Urinary bladder (tissue), 4 donors: ENCODE measurements around the gene AKR1A1. TPM values are rescaled to one million over a fixed set of nuclear protein-coding genes. Genes with fewer than 3 reads are reported as not detected.
"Not testable (repeated sequence)": the region's sequence is repeated elsewhere in the genome, so short reads cannot be mapped to it uniquely, and the experiment has no call there.

Experiments used
- DNase-seq: peaks from one replicate; pipeline ENCODE4 v3.0.0-alpha.2; 2015; ENCODE audit errors: extremely low spot score
- H3K27ac ChIP-seq: one replicate; pipeline ENCODE4 v1.5.1; 2013; ENCODE audit warnings: low read depth, mild to moderate bottlenecking, moderate library complexity
- H3K36me3 ChIP-seq: one replicate; pipeline ENCODE4 v1.6.1; 2013; ENCODE audit warnings: mild to moderate bottlenecking, moderate library complexity; ENCODE audit not compliant: insufficient read depth
- H3K4me1 ChIP-seq: one replicate; pipeline ENCODE4 v1.6.1; 2013; ENCODE audit warnings: mild to moderate bottlenecking, moderate library complexity; ENCODE audit not compliant: insufficient read depth
- H3K4me3 ChIP-seq: one replicate; pipeline ENCODE4 v1.5.1; 2013; ENCODE audit warnings: low read depth, low read length
- WGBS: extraction: QIAGEN DNeasy Blood & Tissue Kit; methylation state at CpG from one replicate; pipeline ENCODE4 v1.1.7; 2013; 5-methylcytosine and 5-hydroxymethylcytosine counted together
- polyA plus RNA-seq: library from polyadenylated mRNA; stranded (reverse); fragments of 200-250 nt; gene quantifications from one replicate; pipeline ENCODE4 v1.2.3, GENCODE V29; 2013
- total RNA-seq: library from RNA; depleted of rRNA; stranded (reverse); fragments of >200 nt; gene quantifications from one replicate; pipeline ENCODE4 v1.2.3, GENCODE V29; 2014
- donor health status: healthy with polysubstance abuse.
- donor health status: healthy.

AKR1A1 gene
- total RNA-seq, result 76.1 TPM
- polyA plus RNA-seq, result 101 TPM

- DNase-seq, result peak; percentile 66
- H3K4me1 ChIP-seq, result no peaks in the 10 kb centered on the region
- H3K36me3 ChIP-seq, result no peaks in the 10 kb centered on the region
- WGBS, result under 1% methylated on average over 47 of the region's 47 CpGs
- H3K27ac ChIP-seq, result peak within 1 kb of the TSS; percentile 69
- H3K4me3 ChIP-seq, result peak within 1 kb of the TSS; percentile 48
Measured at GRCh38 chr1:45550401-45551351, at the start of gene AKR1A1. TSS of gene AKR1A1 (plus strand) at chr1:45550826. CDS start at chr1:45561795, 10,969 bp downstream.

- H3K27ac ChIP-seq, result no peak overlapping the region
- H3K36me3 ChIP-seq, result no peaks in the 10 kb centered on the region
- H3K4me3 ChIP-seq, result no peak overlapping the region
- WGBS, result 90% methylated on average over 2 of the region's 2 CpGs
- no peak for DNase-seq
- H3K4me1 ChIP-seq, result no peaks in the 10 kb centered on the region
Measured at GRCh38 chr1:45501505-45501859, 49.1 kb upstream of the AKR1A1 start.

DNA sequence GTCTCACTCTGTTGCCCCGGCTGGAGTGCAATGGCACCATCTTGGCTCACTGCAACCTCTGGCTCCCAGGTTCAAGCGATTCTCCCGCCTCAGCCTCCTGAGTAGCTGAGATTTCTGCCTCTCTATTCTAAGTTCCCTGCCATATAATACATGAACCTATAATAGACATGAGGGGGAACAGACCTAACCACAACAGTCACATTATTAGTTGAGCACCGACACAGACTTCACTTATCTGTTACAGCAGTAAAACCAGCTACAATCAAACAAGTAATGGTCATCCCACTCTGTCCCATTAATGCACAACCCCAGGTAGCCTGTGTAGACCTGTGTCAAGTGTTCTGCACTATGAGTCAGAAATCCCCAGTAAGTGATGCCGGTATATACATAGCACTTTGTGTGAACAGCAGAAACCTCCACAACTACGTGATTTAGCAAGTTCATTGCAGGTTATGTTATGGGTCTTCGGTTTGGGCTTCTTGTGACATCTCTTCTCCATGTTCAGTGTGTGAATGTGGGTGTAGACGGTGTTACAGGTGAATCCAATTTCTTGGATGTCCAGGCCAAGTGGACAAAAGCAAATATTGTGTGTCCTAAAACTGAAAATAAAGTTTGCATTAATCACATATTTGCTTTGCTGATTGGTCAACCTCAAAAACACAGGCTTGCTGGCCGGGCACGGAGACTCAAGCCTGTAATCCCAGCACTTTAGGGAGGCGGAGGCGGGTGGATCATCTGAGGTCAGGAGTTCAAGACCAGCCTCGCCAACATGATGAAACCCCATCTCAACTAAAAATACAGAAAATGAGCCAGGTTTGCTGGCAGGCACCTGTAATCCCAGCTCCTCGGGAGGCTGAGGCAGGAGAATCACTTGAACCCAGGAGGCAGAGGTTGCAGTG, 46.9 kb upstream of the AKR1A1 start:
- 92% methylated on average over 14 of the region's 14 CpGs for WGBS

DNA sequence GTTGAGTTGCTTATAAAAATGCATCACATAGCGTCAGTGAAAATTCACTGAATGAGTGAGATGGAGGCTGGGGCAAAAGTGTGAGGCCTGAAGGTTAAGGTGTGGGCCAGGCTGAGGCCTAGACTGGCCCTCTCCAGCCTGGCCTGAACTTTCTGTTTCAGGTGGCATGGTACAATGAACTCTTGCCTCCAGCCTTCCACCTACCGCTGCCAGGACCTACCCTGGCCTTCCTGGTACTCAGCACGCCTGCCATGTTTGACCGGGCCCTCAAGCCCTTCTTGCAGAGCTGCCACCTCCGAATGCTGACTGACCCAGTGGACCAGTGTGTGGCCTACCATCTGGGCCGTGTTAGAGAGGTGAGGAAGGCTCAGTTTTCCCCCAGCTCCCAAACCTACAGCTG, 43.4 kb upstream of the AKR1A1 start:
- H3K36me3 ChIP-seq, result peaks cover 3% of the 10 kb centered on the region
- no peaks in the 10 kb centered on the region for H3K4me1 ChIP-seq
- H3K4me3 ChIP-seq, result no peak overlapping the region
- DNase-seq, result no peak
- 92% methylated on average over 6 of the region's 6 CpGs for WGBS
- no peak overlapping the region for H3K27ac ChIP-seq

More for the DNA sequence above, 46.9 kb upstream of the AKR1A1 start:
- H3K36me3 ChIP-seq, result no peaks in the 10 kb centered on the region
- H3K4me3 ChIP-seq, result no peak overlapping the region
- no peaks in the 10 kb centered on the region for H3K4me1 ChIP-seq
- no peak overlapping the region for H3K27ac ChIP-seq
- DNase-seq, result no peak

DNA sequence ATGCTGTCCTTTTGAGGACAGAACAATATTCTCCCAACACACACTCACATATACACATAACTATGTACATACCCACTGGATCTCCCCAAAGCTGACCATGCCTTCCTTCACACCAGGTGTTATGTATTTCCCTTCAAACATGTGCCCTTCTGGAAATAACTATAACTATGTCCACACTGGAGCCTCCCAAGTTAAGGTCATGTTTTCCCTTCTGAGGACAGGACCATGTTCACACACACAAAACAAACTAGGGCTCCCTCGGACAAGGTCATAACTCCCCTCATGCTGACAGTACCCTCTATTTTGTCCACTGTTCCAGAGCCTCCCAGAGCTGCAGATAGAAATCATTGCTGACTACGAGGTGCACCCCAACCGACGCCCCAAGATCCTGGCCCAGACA, 42.7 kb upstream of the AKR1A1 start:
- Histone ChIP-seq H3K36me3 (peaks cover 3% of the 10 kb centered on the region), H3K4me3 (no peak overlapping the region), H3K27ac (no peak overlapping the region), H3K4me1 (no peaks in the 10 kb centered on the region)
- DNase-seq, result no peak
- WGBS, result 83% methylated on average over 4 of the region's 4 CpGs

DNA sequence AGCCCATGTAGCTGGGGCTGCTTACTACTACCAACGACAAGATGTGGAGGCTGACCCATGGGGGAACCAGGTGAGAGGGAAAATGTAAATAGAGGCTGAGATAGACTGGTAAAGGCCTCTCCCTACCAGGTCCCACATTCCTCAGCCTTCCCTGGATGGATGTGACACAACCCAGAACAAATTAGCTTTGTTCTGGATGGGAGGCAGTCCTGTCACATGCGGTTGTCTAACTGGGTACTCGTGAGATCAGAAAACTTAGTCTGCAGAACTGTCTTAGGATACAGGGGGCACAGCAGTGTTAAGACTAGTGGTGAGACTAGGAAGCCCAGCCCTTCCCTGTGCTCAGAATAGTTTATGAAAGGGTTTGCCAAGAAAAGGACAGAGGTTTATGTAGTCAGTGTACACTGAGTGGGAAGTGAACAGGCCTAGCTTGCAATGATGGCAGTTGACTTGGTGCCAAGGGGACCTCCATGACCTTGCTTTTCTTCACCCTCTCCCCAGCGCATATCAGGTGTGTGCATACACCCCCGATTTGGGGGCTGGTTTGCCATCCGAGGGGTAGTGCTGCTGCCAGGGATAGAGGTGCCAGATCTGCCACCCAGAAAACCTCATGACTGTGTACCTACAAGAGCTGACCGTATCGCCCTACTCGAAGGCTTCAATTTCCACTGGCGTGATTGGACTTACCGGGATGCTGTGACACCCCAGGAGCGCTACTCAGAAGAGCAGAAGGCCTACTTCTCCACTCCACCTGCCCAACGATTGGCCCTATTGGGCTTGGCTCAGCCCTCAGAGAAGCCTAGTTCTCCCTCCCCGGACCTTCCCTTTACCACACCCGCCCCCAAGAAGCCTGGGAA, 42.1 kb upstream of the AKR1A1 start:
- WGBS, result 76% methylated on average over 15 of the region's 15 CpGs
- H3K36me3 ChIP-seq, result peaks cover 3% of the 10 kb centered on the region
- H3K27ac ChIP-seq, result no peak overlapping the region
- H3K4me3 ChIP-seq, result no peak overlapping the region
- DNase-seq, result no peak
- H3K4me1 ChIP-seq, result no peaks in the 10 kb centered on the region

DNA sequence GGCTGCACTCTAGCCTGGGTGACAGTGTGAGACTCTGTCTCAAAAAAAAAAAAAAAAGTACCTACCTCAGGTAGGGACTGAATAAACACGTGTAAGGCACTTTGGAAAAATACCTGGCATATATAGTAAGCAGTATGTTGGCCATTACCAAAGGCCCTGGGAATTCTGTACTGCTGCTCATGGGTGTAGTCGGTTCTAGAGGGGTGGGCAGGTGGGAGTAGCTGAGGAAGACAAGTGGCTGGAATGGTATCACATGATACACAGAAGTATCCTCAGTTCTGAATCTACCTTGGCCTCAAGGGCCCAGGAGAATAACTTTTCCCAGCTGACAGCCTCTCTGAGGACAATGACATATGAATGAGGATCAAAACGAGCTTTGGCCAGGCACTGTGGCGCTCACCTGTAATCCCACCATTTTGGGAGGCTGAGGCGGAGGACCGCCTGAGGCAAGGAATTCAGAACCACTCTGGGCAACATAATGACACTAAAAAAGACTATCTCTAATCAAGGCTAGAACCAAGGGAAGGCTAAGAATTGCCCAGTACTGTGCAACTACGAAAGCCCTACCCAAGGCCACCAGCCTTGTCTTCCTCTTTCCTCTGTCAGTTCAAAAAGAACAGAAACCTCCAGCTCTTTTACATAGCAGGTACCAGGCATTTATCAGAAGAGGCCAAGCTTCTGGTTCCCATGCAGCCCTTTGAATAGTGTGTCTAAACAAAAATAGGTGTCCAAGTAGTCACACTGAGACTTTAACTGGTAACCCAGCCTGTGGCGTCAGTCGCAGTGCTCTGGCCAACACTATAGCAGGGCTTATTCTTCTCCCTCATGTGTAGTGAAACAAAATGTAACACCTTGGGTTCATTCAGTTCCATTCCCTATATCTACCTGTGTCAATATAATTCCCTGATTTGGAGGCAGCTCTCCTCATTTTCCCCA, 40.3 kb upstream of the AKR1A1 start:
- Histone ChIP-seq H3K4me3 (no peak overlapping the region), H3K4me1 (no peaks in the 10 kb centered on the region), H3K36me3 (peaks cover 3% of the 10 kb centered on the region), H3K27ac (no peak overlapping the region)
- DNase-seq, result no peak
- 80% methylated on average over 9 of the region's 9 CpGs for WGBS

DNA sequence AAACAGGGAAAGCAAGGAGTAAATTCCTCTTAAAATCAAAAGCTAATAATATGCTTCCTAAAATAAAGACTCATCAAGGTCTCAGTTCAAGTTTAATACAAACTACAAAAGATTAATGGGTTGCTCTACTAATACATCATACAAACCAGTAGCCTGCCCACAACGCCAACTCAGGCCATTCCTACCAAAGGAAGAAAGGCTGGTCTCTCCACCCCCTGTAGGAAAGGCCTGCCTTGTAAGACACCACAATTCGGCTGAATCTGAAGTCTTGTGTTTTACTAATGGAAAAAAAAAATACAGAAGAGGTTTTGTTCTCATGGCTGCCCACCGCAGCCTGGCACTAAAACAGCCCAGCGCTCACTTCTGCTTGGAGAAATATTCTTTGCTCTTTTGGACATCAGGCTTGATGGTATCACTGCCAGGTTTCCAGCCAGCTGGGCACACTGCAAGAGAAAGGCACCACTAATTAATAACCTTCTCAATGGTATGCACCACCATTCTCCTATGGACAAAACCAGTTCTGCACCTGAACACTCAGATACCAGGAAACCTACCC, 39.6 kb upstream of the AKR1A1 start:
- WGBS, result 89% methylated on average over 4 of the region's 4 CpGs
- DNase-seq, result no peak
- Histone ChIP-seq H3K4me3 (no peak overlapping the region), H3K4me1 (no peaks in the 10 kb centered on the region), H3K27ac (no peak overlapping the region), H3K36me3 (peaks cover 3% of the 10 kb centered on the region)

- H3K4me1 ChIP-seq, result no peaks in the 10 kb centered on the region
- WGBS, result 98% methylated on average over 1 of the region's 1 CpG
- DNase-seq, result no peak
- H3K4me3 ChIP-seq, result no peak overlapping the region
- peaks cover 3% of the 10 kb centered on the region for H3K36me3 ChIP-seq
- no peak overlapping the region for H3K27ac ChIP-seq
Measured at GRCh38 chr1:45512641-45513054, 38.0 kb upstream of the AKR1A1 start.

- H3K4me1 ChIP-seq, H3K4me3 ChIP-seq, H3K27ac ChIP-seq, DNase-seq, H3K36me3 ChIP-seq: not testable (repeated sequence)
- 52% methylated on average over 9 of the region's 9 CpGs for WGBS
Measured at GRCh38 chr1:45513532-45514260, 36.9 kb upstream of the AKR1A1 start.

DNA sequence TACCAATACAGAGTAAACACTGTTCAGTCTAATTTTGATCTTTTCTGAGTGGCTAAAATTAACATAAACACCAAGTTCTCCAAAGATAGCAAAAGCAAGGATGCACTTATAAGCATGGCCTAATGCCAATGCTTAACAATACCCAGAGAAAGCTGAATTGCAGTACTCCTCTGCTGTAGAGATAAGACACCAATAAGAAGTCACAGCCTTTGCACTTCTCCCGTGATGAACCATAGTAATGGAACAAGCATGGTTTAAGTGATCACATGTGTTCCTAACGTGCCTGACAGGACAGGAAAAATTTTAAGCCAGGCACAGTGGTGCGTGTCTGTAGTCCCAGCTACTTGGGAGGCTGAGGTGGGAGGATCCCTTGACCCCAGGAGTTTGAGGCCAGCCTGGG, 34.6 kb upstream of the AKR1A1 start:
- Histone ChIP-seq H3K4me3 (no peak overlapping the region), H3K27ac (no peak overlapping the region), H3K36me3 (no peaks in the 10 kb centered on the region), H3K4me1 (peaks cover 2% of the 10 kb centered on the region)
- DNase-seq, result no peak
- WGBS, result 37% methylated on average over 3 of the region's 3 CpGs
